Measurements from ENCODE around the gene ABTB2.

Gene ABTB2

DNA sequence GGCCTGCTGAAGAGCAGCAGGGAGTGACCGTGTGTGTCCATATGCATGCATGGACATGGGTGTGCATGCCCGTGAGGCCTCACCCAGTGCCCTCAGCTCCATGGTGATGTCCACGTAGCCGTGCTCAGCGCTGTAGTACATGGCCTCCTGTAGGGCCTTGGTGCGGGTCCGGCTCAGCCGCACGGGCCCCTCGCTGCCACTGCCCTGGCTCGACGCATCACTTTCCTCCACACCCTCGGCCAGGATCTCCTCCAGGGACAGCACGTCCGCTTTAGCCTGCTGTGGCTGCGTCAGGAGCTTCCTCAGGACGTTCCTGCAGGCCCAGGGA is 195.4 kb downstream of the ABTB2 start:
- DNase-seq = no peak

DNA sequence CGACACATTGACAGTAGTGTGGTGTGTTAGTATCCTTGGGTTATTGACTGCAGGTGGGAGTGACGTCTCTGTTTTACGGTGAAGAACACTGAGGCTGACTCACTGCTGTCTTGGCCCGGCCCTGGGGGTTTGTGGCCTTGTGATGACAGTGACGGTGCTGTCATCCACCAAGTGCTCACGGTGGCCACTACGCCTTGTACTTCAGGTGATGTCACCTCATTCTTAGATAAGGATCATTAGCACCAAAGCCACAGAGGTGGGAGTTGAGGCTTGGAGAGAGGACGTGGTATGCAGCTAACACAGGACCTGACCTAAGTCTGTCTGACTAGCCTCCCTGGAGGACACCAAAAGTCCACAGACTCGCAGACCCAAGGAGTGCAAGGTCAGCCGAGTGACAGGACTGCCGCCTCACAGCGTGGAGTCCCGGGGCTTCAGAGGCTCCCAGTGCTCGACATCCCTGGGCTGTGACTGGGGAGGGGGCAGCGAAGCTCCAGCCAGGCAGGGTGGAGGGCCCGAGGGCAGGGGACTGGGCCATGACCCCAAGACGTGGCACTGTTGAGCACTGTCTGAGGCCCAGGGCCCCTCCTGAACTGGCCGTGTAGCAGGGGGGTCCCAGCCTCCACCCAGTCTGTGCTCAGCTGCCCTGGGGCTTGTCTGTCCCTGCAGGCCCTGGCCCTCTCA is 195.9 kb downstream of the ABTB2 start:
- no peak for DNase-seq

DNA sequence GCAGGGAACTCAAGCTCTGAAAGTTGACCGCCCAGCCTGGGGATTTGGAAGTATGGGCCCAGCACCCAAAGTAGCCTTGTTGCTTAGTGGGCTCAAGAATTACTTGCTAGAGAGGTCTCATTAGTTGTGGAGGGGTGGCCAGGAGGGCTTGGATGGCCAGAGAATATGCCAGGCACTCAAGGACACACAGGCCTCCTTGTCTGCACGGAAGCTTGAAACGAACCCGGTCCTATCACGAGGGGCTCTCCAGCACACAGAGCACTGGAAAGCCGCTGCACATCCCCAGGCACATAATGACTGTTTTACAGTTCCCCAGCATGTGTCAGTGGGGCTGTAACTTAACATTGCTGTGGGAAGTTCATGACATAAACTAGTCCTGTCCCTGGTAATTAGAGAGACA is 196.4 kb downstream of the ABTB2 start:
- no peak for DNase-seq

DNA sequence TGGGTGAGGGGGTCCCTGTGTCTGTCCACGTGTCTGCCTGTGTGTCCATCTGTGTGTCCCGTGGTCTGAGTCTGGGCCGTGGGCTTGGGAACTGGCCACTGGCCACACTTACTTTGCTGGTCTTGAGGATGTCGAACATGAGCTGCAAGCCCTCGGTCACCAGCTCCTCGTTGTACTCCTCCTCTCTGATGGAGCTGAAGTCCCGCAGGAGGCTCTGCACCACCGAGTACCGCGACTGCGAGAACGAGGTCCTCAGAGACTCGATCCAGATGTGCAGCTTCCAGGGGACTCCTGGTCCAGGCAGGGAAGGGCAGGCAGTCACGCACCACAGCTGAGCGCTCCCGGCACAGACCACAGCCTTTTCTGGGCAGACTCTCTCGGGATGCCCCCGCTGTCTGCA is 197.0 kb downstream of the ABTB2 start:
- no peak for DNase-seq

DNA sequence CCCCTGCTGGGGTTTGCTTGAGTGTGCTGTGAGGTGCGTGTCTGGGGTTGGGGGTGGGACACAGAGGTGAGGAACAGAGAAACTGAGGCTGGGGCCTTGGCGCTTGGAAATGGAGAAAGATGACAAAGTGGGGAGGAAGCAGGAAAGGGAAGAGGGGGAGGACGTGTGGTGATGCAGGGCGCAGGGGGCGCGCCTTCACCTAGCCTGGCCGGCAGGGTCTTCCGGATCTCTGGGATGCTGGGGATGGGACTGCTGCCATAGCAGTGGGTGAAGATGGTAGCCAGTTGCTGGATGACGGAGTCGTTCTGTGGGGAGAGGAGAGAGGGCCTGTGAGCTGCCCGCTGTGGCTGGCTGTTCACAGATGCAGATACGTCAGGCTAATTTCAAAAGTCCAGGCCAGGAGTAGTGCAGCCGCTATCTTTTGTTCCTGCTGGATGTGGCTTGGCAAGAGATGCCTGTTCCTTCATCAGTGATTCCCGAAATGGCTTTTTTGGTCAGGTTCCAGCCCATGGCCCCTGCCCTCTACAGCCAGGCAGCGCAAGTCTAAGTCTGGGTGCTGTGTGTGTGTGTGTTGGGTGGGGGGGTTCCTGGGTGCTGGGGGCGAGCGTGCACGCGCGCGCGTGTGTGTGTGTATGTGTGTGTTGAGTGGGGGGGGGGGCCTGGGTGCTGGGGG is 197.6 kb downstream of the ABTB2 start:
- DNase-seq = no peak

DNA sequence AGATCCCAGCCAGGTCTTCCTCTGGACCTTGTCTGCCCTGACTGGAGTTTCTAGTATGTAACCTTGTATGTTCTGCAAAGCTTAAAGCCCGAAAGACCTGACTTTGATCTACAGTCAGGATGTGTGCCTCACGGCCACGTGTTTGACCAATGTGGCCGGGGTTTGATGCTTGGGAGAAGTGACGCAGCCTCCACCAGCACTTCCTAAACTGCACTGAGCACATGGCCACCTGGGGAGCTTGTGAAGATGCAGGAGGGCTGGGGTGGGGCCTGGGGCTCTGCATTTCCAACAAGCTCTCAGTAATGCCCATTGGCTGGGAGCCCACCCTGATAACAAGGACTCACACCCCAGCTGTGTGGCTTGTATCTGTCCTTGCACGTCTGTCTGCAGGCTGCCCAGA is 199.1 kb downstream of the ABTB2 start:
- DNase-seq = no peak

DNA sequence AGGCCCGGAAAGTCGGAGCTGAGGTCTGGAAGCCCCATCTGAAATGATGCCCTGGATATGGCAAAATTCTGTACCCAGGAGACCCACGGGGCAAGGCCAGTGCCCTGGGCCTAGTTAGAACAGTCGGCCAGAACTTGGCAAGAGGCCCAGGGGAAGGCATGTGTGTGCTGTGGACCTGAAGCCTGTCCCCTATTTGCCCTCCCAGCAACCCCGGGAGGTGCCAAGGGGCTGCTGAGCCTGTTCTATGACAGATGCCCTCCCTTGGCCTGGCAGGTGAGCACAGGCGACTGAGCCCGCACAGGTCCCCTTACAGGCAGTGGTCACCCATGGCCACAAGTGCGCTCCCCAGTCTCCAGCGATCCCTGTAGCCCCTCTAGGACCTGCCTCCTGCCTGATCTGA is 200.6 kb downstream of the ABTB2 start:
- no peak for DNase-seq

DNA sequence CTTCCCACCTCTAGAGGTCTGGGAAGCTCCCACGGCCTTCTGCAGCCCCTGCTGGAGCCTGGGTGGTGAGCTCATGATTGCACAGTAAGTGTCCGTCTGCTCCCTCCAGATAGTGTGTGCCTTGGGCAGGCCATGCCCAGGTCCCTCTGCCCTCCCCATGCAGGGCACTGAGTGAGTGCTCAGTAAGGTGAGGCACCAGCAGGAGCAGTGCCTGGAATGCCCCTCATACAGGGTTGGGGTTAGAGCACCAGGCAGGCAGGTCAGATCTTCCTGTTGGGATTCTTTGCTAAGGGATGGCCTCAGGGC is 202.1 kb downstream of the ABTB2 start:
- no peak for DNase-seq

DNA sequence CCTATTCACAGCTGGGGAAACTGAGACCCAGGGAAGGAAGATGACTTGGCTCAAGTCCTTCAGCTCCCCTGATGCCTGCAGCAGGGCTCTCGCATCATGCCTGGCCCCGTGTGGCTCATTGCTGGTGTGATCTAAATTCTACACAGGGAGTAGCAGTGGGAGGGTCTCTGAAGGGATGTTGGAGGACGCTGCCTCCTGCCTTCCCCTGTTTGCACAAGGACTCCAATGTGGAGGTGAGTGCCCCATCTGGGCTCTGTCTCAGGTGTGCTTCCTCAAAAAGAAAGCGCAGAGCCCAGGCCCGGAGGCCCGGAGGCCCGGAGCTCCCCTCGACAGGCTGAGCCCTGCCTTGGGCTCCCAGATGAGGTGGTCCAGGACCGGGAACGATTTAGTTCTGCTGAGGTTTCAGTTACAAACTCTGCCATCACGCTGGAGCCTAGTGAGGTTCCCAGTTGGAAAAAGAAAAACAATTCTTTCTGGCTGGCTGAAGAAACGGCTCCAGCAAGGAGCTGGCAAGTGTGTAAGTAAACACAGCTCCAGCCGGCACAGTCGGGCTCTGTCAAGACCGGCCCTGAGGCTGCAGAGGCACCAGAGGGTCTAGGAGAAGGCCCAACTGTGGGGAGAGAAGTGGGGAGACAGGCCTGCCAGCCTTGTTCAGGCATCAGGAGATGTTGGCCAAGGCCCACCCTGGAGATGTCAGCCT is 202.6 kb downstream of the ABTB2 start:
- DNase-seq = no peak

DNA sequence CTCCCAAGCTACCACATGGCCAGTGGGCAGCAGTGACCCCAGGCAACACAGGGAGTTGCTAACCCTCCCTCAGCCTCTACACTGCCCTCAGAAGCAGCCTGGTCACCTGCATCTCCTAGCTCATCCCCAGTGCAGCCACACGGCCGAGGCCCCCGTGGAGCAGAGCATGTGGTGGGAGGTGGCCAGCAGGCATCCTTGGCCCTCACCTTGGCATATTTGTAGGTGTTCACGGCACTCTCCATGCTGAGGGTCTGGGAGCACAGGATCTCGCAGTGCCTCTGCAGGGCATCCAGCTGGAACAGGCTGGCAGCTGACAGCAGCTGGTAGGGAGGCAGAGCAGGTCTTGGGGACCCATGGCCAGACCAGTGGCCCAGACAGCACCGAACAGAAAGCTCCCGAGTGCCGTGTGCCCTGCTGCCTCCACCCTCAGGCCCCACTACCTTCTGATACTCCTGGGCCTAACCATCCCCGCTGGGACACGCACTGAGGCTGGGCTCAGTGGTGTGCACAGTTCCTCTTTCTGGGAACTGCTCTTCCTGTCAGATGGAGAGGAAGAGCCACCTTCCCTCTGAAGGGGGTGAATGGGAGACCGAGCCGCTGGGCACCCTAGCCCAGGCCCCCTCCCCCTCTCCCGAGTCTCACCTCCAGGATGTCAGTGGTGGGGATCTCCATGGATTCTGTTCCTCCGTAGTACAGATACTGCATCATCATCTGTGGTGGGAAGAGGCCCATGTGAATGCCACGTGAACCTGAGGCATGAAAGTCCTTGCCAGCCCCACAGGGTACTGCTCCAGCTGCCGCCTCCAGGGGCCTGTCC is 203.5 kb downstream of the ABTB2 start:
- DNase-seq = no peak

DNA sequence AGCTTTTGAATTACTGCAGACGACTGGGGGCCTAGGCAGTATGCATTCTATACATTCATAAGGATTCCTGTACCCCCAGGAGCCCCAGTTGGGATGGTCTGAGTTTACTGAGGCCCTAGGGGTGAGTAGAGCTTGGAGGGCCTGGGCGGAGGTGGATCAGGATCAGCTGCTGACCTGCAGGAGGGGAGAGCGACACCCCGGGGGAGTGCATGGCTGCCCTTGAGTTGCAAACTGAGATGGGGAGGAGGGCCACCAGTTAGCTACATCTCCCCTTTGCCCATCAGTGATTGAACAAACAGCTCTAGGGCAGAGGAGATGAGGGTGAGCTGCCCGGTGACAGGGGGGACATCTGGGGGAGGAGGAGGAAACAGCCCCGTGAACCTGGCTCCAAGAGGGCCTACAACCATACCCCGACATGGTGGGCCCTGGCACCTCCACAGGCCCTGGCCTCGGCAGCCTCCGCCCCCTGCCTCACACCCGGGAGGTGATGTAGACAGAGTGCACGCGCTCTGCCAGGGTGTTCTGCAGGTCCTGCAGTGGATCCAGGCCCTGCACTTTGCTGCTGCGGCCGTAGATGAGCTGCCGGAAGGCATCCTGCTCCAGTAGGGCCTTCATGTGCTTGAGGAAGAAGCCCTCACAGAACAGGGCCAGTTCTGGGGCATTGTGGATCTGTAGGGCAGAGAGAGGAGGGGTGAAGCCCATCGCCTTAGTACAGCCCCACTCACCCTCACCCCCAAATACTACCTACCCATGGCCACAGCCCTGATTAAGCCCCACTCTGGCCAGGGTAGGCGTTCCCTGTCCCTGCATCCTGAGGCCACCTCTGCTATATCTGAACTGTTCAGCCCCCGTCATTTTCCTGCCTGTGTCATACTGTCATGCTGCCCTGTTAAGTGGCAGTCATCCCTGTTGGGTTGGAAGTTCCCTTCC is 205.6 kb downstream of the ABTB2 start:
- DNase-seq = no peak

DNA sequence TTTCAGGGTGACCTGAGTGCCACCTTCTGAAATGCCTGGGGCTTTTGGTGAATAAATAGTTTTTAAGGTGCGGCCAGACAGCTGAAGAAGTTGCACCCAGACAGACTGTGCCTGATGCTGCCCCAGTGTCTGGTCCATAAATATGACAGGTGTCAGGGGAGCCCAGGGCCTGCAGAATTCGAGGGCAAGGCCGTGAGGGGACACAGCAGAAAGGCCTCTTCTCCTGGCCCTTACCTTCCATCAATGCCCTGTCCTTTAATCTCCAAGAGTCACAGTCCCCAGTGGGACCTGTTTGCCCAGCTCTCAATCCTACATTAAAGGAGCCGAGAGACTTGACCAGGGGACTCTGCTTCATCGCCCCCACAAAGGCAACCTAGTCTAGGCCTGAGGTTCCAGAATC is 206.6 kb downstream of the ABTB2 start:
- DNase-seq = no peak

DNA sequence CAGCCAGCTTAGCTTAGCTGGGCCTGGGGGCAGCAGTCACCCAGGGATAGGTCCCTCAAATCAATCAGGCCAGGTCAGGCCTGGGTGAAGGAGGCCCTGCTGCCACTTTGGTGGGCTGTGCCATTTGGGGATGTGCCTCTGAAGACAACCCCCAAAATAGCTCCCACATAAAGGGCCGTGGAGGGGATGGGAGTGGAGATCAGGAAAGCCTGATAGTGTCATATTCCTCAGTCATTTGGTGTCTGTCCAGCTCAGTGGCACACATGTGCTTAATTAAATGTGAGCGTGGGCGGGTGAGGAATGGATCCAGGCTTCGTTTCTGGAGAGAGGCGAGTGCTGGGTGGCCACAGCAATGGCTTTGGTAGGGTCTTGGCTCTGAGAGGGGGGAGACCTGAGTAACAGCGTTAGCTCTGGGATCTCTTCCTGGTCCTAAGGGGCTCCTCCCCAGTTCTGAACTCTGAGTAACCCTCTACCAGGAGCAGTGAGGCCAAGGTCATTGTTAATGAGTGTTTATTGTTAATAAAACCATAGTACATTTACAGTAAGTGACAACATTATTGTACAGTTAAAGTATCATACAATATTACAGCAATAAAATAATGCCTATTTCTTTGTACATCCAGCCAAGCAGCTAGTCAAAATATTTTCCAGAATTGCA is 207.2 kb downstream of the ABTB2 start:
- DNase-seq = no peak

DNA sequence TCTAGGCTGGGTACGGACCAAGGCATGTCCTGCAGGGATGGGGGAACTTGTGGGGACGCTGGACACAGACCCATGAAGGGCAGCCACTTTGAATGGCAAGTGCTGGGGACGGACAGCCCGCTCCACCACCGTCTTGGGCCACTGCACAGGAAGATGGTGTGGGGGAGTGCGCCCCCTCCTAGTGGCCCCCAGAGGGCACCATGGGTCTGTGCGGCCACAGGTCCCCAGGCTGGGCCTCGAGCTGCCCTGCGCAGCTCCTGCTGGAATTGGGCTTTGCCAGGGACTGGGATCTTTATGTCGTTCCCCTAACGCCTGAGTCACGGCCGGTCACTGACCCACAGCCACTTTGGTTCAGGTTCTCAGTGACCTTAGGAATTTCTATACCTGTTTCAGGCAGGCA is 208.0 kb downstream of the ABTB2 start:
- DNase-seq = no peak

DNA sequence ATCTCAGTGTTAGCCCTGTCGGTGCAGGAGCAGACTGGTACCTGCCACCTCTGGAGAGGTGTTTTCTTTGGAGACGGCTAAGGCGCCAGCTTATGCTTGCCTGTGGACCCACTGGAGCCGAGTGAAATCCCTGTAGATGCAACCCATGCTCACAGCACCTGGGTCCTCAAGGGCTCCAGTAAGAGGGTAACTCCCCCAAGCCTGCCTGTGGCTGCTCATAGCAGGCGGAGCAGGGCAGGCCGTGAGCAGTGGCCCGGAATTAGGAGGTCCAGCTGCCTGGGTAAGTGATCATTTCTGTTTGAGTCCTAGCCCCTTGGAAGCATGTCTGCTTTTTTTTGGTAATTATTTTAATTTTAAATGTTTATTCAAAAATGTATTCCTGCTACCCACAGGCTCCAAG is 208.5 kb downstream of the ABTB2 start:
- no peak for DNase-seq

DNA sequence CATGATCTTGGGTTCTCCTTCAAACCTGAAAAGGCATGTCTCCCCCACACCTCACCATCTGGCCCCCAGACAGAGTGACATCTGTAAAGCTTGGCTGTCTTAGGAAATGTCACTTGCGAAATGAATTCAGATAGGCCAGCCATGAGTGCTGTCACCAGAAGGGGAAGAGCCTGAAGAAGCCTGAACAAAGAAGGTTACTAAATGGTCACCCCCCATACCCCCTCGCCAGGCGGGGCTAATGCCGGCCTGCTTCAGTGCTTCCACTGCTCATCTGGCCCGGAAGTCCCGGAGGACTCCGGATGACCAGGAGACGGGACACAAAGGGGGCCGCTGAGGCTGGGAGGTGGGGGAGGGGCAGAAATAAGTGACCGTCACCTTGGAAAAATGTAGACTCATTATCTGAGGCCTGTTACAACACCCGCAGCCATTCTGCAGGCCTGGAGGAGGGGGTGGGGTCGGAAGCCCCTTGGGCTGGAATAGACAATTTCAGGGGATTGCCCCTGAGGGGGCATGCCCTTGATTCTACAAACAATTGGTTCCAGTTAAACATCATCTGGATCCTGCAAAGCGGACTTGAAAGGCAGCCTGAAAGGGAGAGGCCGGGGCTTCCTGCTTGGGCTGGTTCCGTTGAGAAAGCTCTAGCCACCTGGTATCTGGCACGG is 209.2 kb downstream of the ABTB2 start:
- no peak for DNase-seq

DNA sequence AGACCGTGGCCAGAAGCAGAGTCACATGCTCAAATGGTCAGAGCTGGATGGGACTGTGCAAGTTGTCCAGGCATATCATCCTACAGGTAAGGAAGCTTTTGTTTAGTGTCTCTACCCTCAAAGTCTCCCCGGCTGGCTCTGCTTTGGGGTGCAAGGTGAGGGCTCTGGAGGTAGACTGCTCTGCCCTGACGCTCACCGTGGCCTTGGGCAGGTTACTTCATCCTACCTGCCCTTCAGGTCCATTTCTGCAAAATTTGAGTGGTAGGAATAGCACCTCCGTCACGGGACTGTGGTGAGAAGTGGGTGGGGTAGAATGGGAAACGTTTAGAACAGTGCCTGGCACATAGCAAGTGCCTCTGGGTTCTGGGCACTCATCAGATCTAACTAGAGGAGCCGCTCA is 210.2 kb downstream of the ABTB2 start:
- no peak for DNase-seq

DNA sequence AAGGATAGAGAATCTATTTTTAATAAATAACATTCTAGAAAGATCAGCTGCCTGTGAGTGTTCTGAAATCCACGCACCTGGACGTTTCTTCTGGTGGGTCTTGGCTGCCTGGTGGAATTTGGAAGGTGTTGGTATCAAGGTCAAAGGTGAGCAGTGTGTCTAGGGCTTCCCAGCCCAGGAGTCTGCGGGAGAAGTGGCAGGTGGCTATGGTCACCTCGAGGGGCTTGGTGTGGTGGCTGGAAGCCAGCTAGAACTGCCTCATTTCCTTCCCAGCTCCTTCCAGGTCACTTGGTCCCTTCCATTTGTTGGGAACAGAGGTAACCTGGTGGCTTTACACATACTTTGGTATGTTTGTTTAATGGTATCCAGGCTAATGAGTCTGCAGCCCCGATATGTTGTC is 210.9 kb downstream of the ABTB2 start:
- DNase-seq = no peak

DNA sequence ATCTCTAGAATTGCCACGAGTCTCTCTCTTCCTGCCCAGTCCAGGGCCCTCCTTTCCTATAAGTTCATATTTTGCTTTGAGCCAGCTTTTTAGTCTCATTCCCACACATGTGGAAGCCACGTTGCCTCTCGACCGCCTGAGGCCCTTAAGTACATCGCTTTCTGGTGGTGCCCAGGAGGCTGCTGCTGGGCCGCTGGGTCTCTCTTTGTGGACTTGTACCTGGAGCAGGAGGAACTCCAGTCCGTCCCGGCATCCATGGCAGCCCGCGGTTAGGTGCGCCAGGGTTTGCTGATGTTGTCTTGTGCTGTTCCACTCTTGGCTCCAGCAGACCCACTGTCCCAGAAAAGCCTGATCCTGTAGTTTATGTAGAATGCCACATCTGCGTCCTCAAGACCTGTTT is 211.4 kb downstream of the ABTB2 start:
- no peak for DNase-seq

DNA sequence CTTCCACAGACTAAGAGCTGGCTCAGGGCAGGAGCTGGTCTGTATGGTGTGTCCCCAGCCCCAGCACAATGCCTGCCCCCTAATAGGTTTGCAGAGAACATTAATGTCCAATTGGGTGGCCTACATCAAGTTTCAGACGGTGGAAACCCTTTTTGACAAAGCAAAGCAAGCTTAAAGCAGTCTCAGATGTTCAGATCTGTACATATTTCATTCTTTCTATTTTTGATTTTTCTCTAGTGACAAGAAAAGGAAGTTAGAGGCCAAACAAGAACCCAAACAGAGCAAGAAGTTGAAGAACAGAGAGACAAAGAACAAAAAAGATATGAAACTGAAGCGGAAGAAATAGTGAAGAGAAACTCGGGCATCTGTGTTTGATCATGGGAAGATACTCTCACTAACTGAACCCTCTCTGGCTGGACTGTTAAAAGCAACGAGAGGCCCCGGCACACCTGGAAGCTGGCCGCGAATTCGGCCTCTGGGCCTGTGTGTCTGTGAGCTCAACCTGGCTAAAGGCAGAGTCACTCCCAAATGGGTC is 211.9 kb downstream of the ABTB2 start:
- no peak for DNase-seq

DNA sequence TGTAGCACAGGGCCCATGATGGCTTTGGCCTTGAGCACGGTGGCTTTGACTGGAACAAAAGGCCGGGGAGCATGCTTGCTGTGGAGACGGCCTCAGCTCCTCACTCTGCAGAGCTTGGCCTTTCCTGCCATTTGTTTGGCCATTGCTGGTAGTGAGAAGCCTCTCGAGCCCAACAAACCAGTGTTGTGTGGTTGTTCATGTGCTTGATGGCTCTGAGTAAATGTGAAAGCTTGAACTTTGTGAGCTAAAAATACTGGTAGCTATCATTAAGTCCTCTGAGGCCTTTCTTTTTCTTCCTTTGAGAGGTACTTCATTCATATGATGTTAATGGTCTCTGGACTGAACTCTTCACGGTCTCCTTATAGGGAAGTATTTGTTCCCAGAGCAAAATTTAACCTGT is 212.7 kb downstream of the ABTB2 start:
- DNase-seq = no peak
